Uterus (tissue), 2 donors: ENCODE measurements around the gene ADAP1.

ENCODE experiments used
- POLR2A ChIP-seq, 2 donors: fragments of 450-650 bp; IDR thresholded peaks; one replicate each; pipeline ENCODE4 v1.6.1; 2016; ENCODE audit warnings: antibody characterized with exemption in 2 of 2, mild to moderate bottlenecking in 1 of 2, moderate library complexity in 1 of 2
- TF ChIP-seq, protein P1 (sequence below), 4 experiments: fragments of 200-600 bp in 2 of 4; fragments of 450-650 bp in 2 of 4; sonication (generic) in 2 of 4; IDR thresholded peaks; one replicate each; pipeline ENCODE4 v1.5.1; 2016 to 2019; ENCODE audit warnings: antibody characterized with exemption in 4 of 4, mild to moderate bottlenecking in 2 of 4, moderate library complexity in 1 of 4

GRCh38 chr7:871900-872537 lies 82.5 kb downstream of the ADAP1 start:
- TF ChIP-seq POLR2A (IDR thresholded peaks at IDR 0.05): no peak
- TF ChIP-seq, protein P1, sequence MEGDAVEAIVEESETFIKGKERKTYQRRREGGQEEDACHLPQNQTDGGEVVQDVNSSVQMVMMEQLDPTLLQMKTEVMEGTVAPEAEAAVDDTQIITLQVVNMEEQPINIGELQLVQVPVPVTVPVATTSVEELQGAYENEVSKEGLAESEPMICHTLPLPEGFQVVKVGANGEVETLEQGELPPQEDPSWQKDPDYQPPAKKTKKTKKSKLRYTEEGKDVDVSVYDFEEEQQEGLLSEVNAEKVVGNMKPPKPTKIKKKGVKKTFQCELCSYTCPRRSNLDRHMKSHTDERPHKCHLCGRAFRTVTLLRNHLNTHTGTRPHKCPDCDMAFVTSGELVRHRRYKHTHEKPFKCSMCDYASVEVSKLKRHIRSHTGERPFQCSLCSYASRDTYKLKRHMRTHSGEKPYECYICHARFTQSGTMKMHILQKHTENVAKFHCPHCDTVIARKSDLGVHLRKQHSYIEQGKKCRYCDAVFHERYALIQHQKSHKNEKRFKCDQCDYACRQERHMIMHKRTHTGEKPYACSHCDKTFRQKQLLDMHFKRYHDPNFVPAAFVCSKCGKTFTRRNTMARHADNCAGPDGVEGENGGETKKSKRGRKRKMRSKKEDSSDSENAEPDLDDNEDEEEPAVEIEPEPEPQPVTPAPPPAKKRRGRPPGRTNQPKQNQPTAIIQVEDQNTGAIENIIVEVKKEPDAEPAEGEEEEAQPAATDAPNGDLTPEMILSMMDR (IDR thresholded peaks at IDR 0.05): no peak
